GM21381 (cell line): Measurements from ENCODE around the gene CNOT9.

Experiments
- ATAC-seq: cut with Tn5 transposase; IDR thresholded peaks from one replicate; pipeline ENCODE4 v1.9.1; 2021; ENCODE audit warnings: mild to moderate bottlenecking, moderate library complexity; ENCODE audit not compliant: unreplicated experiment

Gene CNOT9

GRCh38 chr2:218577482-218578220 lies 9.0 kb downstream of the CNOT9 start:
- ATAC-seq, result no peak

GRCh38 chr2:218578272-218578877 lies 9.7 kb downstream of the CNOT9 start:
- ATAC-seq, result no peak

GRCh38 chr2:218582076-218582475 lies 13.4 kb downstream of the CNOT9 start:
- peak; percentile 80 for ATAC-seq

GRCh38 chr2:218583983-218584850 lies 15.6 kb downstream of the CNOT9 start:
- ATAC-seq, result no peak

- ATAC-seq, result no peak
These were observed 16.9 kb downstream of the CNOT9 start for GRCh38 chr2:218585541-218585940.

GRCh38 chr2:218605432-218605831 lies 36.8 kb downstream of the CNOT9 start:
- no peak for ATAC-seq

- no peak for ATAC-seq
These were observed 38.9 kb downstream of the CNOT9 start, which contains the start of gene PLCD4 for GRCh38 chr2:218607436-218608115. TSS of gene PLCD4 (plus strand) at chr2:218607899. CDS start at chr2:218615740, 7,841 bp downstream.

GRCh38 chr2:218615868-218616315 lies 47.3 kb downstream of the CNOT9 start:
- ATAC-seq, result no peak

- no peak for ATAC-seq
These were observed 49.6 kb downstream of the CNOT9 start for GRCh38 chr2:218618102-218618860.

- ATAC-seq, result no peak
These were observed 52.4 kb downstream of the CNOT9 start for GRCh38 chr2:218621007-218621406.

GRCh38 chr2:218622606-218623365 lies 54.1 kb downstream of the CNOT9 start:
- no peak for ATAC-seq

GRCh38 chr2:218623366-218623705 lies 54.7 kb downstream of the CNOT9 start:
- no peak for ATAC-seq

- no peak for ATAC-seq
These were observed 57.7 kb downstream of the CNOT9 start for GRCh38 chr2:218626369-218626768.

GRCh38 chr2:218627939-218628338 lies 59.3 kb downstream of the CNOT9 start:
- ATAC-seq, result no peak

GRCh38 chr2:218631837-218632236 lies 63.2 kb downstream of the CNOT9 start:
- no peak for ATAC-seq

- ATAC-seq, result no peak
These were observed 67.1 kb downstream of the CNOT9 start for GRCh38 chr2:218635719-218636118.

GRCh38 chr2:218638372-218638771 lies 69.7 kb downstream of the CNOT9 start:
- ATAC-seq, result no peak

GRCh38 chr2:218642121-218642656 lies 73.5 kb downstream of the CNOT9 start:
- ATAC-seq, result no peak

- ATAC-seq, result no peak
These were observed 74.1 kb downstream of the CNOT9 start for GRCh38 chr2:218642786-218643185.
